ENCODE data around the gene CDH4. TPM values are rescaled to one million over a fixed set of nuclear protein-coding genes. Genes with fewer than 3 reads are reported as not detected.

Gene CDH4
- total RNA-seq, 3 donors from 2014 or later (not counting 1 experiment from before 2014, with no cell fraction given): 0.18 TPM; not detected in 2

DNA sequence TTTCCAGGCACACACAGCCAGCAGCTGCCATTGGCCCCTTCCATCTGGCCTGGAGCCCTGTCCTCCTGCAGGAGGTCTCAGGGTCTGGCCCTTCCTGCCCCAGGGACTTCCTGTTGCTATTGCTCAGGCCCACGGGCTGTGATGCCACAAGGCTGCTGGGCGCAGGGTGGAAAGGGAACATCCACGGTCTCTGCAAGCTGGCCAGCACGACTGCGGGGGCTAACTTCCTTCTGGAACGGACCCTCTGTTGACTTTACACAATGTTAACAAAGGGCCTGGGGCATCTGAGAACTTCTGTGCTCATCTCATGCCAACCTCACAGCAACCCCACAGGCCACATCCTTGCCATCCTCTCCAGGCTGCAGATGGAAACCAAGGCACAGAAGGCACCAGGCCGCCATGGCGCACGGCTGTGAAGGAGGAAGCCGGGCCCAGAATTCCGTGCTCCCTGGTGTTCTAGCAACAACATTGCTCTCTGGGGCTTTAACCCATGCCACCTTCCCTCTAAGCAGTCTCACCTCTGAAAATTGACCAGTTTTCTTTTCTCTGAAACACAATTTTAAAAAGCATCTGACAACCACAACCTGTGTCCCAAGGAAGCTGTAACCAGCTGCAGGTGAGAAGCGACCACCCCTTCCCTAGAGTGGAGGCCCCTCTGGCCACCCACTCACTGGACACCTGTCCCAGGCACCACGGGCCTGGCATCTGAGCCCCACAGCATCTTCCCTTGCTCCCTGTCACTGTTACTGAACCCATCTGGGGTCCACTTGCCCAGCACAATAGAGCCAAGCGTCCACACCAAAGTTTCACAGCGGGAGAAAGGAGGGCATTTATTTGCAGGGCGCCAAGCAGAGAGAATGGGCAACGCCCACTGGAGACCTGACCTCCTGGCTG is 261.3 kb downstream of the CDH4 start:
- H3K4me1 ChIP-seq (ENCODE audit: control insufficient read depth, insufficient read depth, low read length): no peaks in the 10 kb centered on the region
- Mint-ChIP-seq H3K4me3 (no peak overlapping the region), H3K4me1 (no peaks in the 10 kb centered on the region), H3K27ac (no peak overlapping the region), H3K9me3 (peaks cover 0 to 1% of the 10 kb centered on the region in 2 donors), H3K27me3 (ENCODE audit: low read depth in 2 of 2) (peaks cover 0 to 2% of the 10 kb centered on the region in 2 donors), H3K36me3 (no peaks in the 10 kb centered on the region)
- H3K27me3 ChIP-seq (ENCODE audit: control insufficient read depth, insufficient read depth, low read length): no peaks in the 10 kb centered on the region
- H3K36me3 ChIP-seq (ENCODE audit: control insufficient read depth, insufficient read depth, low read length): no peaks in the 10 kb centered on the region
- WGBS (ENCODE audit: insufficient coverage): 81% methylated on average over 17 of the region's 17 CpGs
- intact Hi-C loops (cut with micrococcal nuclease): no loop called here
- ATAC-seq: no peak
- peaks cover 6% of the 10 kb centered on the region for H3K9me3 ChIP-seq (ENCODE audit: control insufficient read depth, insufficient read depth, low read length)
- TF ChIP-seq, protein P1, sequence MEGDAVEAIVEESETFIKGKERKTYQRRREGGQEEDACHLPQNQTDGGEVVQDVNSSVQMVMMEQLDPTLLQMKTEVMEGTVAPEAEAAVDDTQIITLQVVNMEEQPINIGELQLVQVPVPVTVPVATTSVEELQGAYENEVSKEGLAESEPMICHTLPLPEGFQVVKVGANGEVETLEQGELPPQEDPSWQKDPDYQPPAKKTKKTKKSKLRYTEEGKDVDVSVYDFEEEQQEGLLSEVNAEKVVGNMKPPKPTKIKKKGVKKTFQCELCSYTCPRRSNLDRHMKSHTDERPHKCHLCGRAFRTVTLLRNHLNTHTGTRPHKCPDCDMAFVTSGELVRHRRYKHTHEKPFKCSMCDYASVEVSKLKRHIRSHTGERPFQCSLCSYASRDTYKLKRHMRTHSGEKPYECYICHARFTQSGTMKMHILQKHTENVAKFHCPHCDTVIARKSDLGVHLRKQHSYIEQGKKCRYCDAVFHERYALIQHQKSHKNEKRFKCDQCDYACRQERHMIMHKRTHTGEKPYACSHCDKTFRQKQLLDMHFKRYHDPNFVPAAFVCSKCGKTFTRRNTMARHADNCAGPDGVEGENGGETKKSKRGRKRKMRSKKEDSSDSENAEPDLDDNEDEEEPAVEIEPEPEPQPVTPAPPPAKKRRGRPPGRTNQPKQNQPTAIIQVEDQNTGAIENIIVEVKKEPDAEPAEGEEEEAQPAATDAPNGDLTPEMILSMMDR (IDR thresholded peaks at IDR 0.05): no peak
- H3K4me3 ChIP-seq (ENCODE audit: low read length): no peak overlapping the region
- DNase-seq: no peak
- H3K27ac ChIP-seq (ENCODE audit: low read length): no peak overlapping the region

DNA sequence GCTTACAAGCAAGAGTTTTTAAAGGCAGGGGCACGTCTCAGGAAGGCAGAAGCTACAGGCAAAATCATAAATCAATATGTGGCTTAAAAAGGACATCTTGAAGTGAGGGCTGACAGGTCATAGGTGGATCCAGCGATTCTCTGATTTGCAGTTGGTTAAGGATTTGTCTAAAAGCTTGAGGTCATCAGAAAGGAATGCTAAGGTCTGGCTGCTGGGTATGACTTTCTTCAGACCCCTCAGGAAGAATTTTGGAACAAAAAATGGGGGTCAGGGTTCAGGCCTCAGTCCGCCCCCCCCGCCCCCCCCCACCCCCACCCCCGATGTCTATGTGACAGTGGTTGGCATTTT is 261.9 kb downstream of the CDH4 start:
- Histone ChIP-seq H3K27ac (ENCODE audit: low read length) (no peak overlapping the region), H3K4me3 (ENCODE audit: low read length) (no peak overlapping the region), H3K27me3 (ENCODE audit: control insufficient read depth, insufficient read depth, low read length) (no peaks in the 10 kb centered on the region), H3K9me3 (ENCODE audit: control insufficient read depth, insufficient read depth, low read length) (peaks cover 6% of the 10 kb centered on the region), H3K4me1 (ENCODE audit: control insufficient read depth, insufficient read depth, low read length) (no peaks in the 10 kb centered on the region), H3K36me3 (ENCODE audit: control insufficient read depth, insufficient read depth, low read length) (no peaks in the 10 kb centered on the region)
- Mint-ChIP-seq H3K4me3 (no peak overlapping the region), H3K4me1 (no peaks in the 10 kb centered on the region), H3K9me3 (peaks cover 4 to 6% of the 10 kb centered on the region in 2 donors), H3K36me3 (no peaks in the 10 kb centered on the region), H3K27ac (no peak overlapping the region), H3K27me3 (ENCODE audit: low read depth in 2 of 2) (peaks cover 0 to 2% of the 10 kb centered on the region in 2 donors)
- 77% methylated on average over 2 of the region's 5 CpGs for WGBS (ENCODE audit: insufficient coverage)
- intact Hi-C loops (cut with micrococcal nuclease): no loop called here
- DNase-seq (no peak), ATAC-seq (no peak)
- TF ChIP-seq, protein P1 (IDR thresholded peaks at IDR 0.05): no peak

DNA sequence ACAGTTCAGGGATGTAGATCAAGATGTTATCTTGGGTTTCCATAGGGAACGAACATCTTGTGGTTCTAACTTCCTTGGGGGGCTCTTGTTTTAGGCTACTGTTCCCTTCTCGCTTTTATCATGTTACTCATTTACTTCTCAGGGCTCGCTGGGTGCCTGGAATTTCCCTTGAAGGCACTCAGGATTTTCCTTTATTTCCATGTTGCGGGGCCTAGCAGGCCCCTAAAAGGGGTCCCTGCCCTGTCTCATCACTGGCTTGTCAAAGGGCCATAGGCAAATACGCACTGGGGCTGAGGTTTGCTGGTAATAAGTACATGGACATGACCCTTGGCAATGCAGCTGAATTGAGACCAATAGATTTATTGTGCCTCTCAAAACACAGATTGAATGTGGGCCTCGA is 262.3 kb downstream of the CDH4 start:
- Mint-ChIP-seq H3K9me3 (peaks cover 4 to 6% of the 10 kb centered on the region in 2 donors), H3K36me3 (no peaks in the 10 kb centered on the region), H3K4me3 (no peak overlapping the region), H3K27ac (no peak overlapping the region), H3K4me1 (no peaks in the 10 kb centered on the region), H3K27me3 (ENCODE audit: low read depth in 2 of 2) (peaks cover 0 to 2% of the 10 kb centered on the region in 2 donors)
- peaks cover 4% of the 10 kb centered on the region for H3K9me3 ChIP-seq (ENCODE audit: control insufficient read depth, insufficient read depth, low read length)
- ATAC-seq (no peak), DNase-seq (no peak)
- TF ChIP-seq, protein P1 (IDR thresholded peaks at IDR 0.05): no peak
- WGBS (ENCODE audit: insufficient coverage): 87% methylated on average over 6 of the region's 6 CpGs
- intact Hi-C loops (cut with micrococcal nuclease): no loop called here
- H3K4me3 ChIP-seq (ENCODE audit: low read length): no peak overlapping the region
- no peak overlapping the region for H3K27ac ChIP-seq (ENCODE audit: low read length)
- no peaks in the 10 kb centered on the region for H3K27me3 ChIP-seq (ENCODE audit: control insufficient read depth, insufficient read depth, low read length)
- H3K36me3 ChIP-seq (ENCODE audit: control insufficient read depth, insufficient read depth, low read length): no peaks in the 10 kb centered on the region
- H3K4me1 ChIP-seq (ENCODE audit: control insufficient read depth, insufficient read depth, low read length): no peaks in the 10 kb centered on the region
